ENCODE measurements around the gene TP53I11. TPM values are rescaled to one million over a fixed set of nuclear protein-coding genes. Genes with fewer than 3 reads are reported as not detected.
A peak's percentile ranks its signal among the peaks of the same experiment; 100 is the strongest.

TP53I11 gene
- total RNA-seq, 1 experiment from 2014 or later, result 17.7 TPM

- intact Hi-C loops (cut with micrococcal nuclease), result loop anchor here (5.0 kb wide), 1 partner anchor 355 kb away; no protein-coding TSS in a partner anchor
- no TSS peak for BruUV-seq (replicated peaks)
- no peaks in the 10 kb centered on the region for H3K4me1 Mint-ChIP-seq (ENCODE audit: insufficient read depth, unreplicated experiment)
- peaks cover 4% of the 10 kb centered on the region for H3K36me3 Mint-ChIP-seq (ENCODE audit: insufficient read depth, unreplicated experiment)
- H3K27ac Mint-ChIP-seq (ENCODE audit: low read depth, unreplicated experiment), result no peak overlapping the region
- no peaks in the 10 kb centered on the region for H3K9me3 Mint-ChIP-seq (ENCODE audit: unreplicated experiment)
- CTCF ChIA-PET, result interaction anchor here (0.6 to 3.1 kb wide), 16 partner anchors 10 to 1282 kb away, joined by 3 to 57 read pairs (median 6); no protein-coding TSS in a partner anchor
- H3K27me3 Mint-ChIP-seq (ENCODE audit: insufficient read depth, unreplicated experiment), result peaks cover 8% of the 10 kb centered on the region
- DNase-seq (ENCODE audit: unreplicated experiment), result no peak
- POLR2A ChIA-PET, result no interaction called here
- TF ChIP-seq CTCF (IDR thresholded peaks at IDR 0.05; ENCODE audit: unreplicated experiment), result no peak
- no peak overlapping the region for H3K4me3 Mint-ChIP-seq (ENCODE audit: unreplicated experiment)
Observed at GRCh38 chr11:44912270-44912987, 38.3 kb downstream of the TP53I11 start.

- no peaks in the 10 kb centered on the region for H3K27me3 Mint-ChIP-seq (ENCODE audit: insufficient read depth, unreplicated experiment)
- peak; percentile 82 for DNase-seq (ENCODE audit: unreplicated experiment)
- H3K4me3 Mint-ChIP-seq (ENCODE audit: unreplicated experiment), result no peak overlapping the region
- POLR2A ChIA-PET, result interaction anchor here (0.8 to 1.1 kb wide), 2 partner anchors 347 to 355 kb away, joined by 5 to 7 read pairs; no protein-coding TSS in a partner anchor
- TF ChIP-seq CTCF (IDR thresholded peaks at IDR 0.05; ENCODE audit: unreplicated experiment), result peak; percentile 79
- BruUV-seq (replicated peaks), result no TSS peak
- no peaks in the 10 kb centered on the region for H3K4me1 Mint-ChIP-seq (ENCODE audit: insufficient read depth, unreplicated experiment)
- no peak overlapping the region for H3K27ac Mint-ChIP-seq (ENCODE audit: low read depth, unreplicated experiment)
- CTCF ChIA-PET, result interaction anchor here (0.5 to 3.1 kb wide), 58 partner anchors 9 to 1054 kb away, joined by 3 to 57 read pairs (median 4); partner anchors contain the start of genes CD82 and TSPAN18
- intact Hi-C loops (cut with micrococcal nuclease), result loop anchor here (1.0 to 5.0 kb wide), 3 partner anchors 183 to 354 kb away; no protein-coding TSS in a partner anchor
- no peaks in the 10 kb centered on the region for H3K9me3 Mint-ChIP-seq (ENCODE audit: unreplicated experiment)
- H3K36me3 Mint-ChIP-seq (ENCODE audit: insufficient read depth, unreplicated experiment), result peaks cover 4% of the 10 kb centered on the region
Observed at GRCh38 chr11:44911029-44911814, 39.5 kb downstream of the TP53I11 start.

GRCh38 chr11:44910591-44910990, 40.1 kb downstream of the TP53I11 start:
- Mint-ChIP-seq H3K4me3 (ENCODE audit: unreplicated experiment) (no peak overlapping the region), H3K36me3 (ENCODE audit: insufficient read depth, unreplicated experiment) (peaks cover 4% of the 10 kb centered on the region), H3K27ac (ENCODE audit: low read depth, unreplicated experiment) (no peak overlapping the region), H3K9me3 (ENCODE audit: unreplicated experiment) (no peaks in the 10 kb centered on the region), H3K4me1 (ENCODE audit: insufficient read depth, unreplicated experiment) (no peaks in the 10 kb centered on the region), H3K27me3 (ENCODE audit: insufficient read depth, unreplicated experiment) (no peaks in the 10 kb centered on the region)
- ChIA-PET CTCF (interaction anchor here (0.6 to 3.1 kb wide), 35 partner anchors 8 to 402 kb away, joined by 3 to 57 read pairs (median 5); no protein-coding TSS in a partner anchor), POLR2A (no interaction called here)
- intact Hi-C loops (cut with micrococcal nuclease), result loop anchor here (5.0 kb wide), 1 partner anchor 353 kb away; no protein-coding TSS in a partner anchor
- TF ChIP-seq CTCF (IDR thresholded peaks at IDR 0.05; ENCODE audit: unreplicated experiment), result no peak
- no peak for DNase-seq (ENCODE audit: unreplicated experiment)
- no TSS peak for BruUV-seq (replicated peaks)

- no peak for TF ChIP-seq CTCF (IDR thresholded peaks at IDR 0.05; ENCODE audit: unreplicated experiment)
- BruUV-seq (replicated peaks), result no TSS peak
- H3K36me3 Mint-ChIP-seq (ENCODE audit: insufficient read depth, unreplicated experiment), result peaks cover 4% of the 10 kb centered on the region
- no peaks in the 10 kb centered on the region for H3K4me1 Mint-ChIP-seq (ENCODE audit: insufficient read depth, unreplicated experiment)
- CTCF ChIA-PET, result interaction anchor here (2.1 to 3.1 kb wide), 2 partner anchors 10 to 352 kb away, joined by 9 to 57 read pairs; no protein-coding TSS in a partner anchor
- POLR2A ChIA-PET, result no interaction called here
- H3K27me3 Mint-ChIP-seq (ENCODE audit: insufficient read depth, unreplicated experiment), result no peaks in the 10 kb centered on the region
- intact Hi-C loops (cut with micrococcal nuclease), result no loop called here
- no peak overlapping the region for H3K4me3 Mint-ChIP-seq (ENCODE audit: unreplicated experiment)
- H3K9me3 Mint-ChIP-seq (ENCODE audit: unreplicated experiment), result no peaks in the 10 kb centered on the region
- DNase-seq (ENCODE audit: unreplicated experiment), result no peak
- no peak overlapping the region for H3K27ac Mint-ChIP-seq (ENCODE audit: low read depth, unreplicated experiment)
Observed at GRCh38 chr11:44909557-44909956, 41.1 kb downstream of the TP53I11 start.

Data from MCF 10A (cell line).